Effector memory CD4-positive, alpha-beta T cell (primary cell): ENCODE data around the gene CUL7.

Experiments
- DNase-seq, 3 donors: peaks; one replicate each; pipeline ENCODE4 v3.0.0-alpha.2; 2020
- H3K27ac ChIP-seq: 2 replicates; pipeline ENCODE4 v1.7.0; 2013; ENCODE audit warnings: mild to moderate bottlenecking, low read length, moderate library complexity; ENCODE audit not compliant: insufficient read depth, poor library complexity, severe bottlenecking
- H3K27me3 ChIP-seq: replicated peaks from 2 replicates; pipeline ENCODE4 v1.7.0; 2013; ENCODE audit warnings: mild to moderate bottlenecking, low read length; ENCODE audit not compliant: insufficient read depth, control insufficient read depth, poor library complexity, severe bottlenecking
- H3K36me3 ChIP-seq: 2 replicates; pipeline ENCODE4 v1.7.0; 2013; ENCODE audit warnings: mild to moderate bottlenecking, low read length, moderate library complexity; ENCODE audit not compliant: control insufficient read depth, insufficient read depth
- H3K4me1 ChIP-seq: 2 replicates; pipeline ENCODE4 v1.7.0; 2013; ENCODE audit warnings: low read length, mild to moderate bottlenecking; ENCODE audit not compliant: control insufficient read depth, insufficient read depth, poor library complexity, severe bottlenecking
- H3K4me3 ChIP-seq: 2 replicates; pipeline ENCODE4 v1.7.0; 2013; ENCODE audit warnings: low read length, low read depth, mild to moderate bottlenecking; ENCODE audit not compliant: insufficient read depth, poor library complexity, severe bottlenecking
- H3K9me3 ChIP-seq: 2 replicates; pipeline ENCODE4 v1.7.0; 2013; ENCODE audit warnings: mild to moderate bottlenecking, low read length, moderate library complexity; ENCODE audit not compliant: control insufficient read depth
- total RNA-seq, 3 donors: gene quantifications; one replicate each; lab custom pipeline; 2026; lab: John Stamatoyannopoulos, UW

Gene CUL7
- 14.5 to 20.5 (median 16.8) reads per million in 3 donors for total RNA-seq

DNA sequence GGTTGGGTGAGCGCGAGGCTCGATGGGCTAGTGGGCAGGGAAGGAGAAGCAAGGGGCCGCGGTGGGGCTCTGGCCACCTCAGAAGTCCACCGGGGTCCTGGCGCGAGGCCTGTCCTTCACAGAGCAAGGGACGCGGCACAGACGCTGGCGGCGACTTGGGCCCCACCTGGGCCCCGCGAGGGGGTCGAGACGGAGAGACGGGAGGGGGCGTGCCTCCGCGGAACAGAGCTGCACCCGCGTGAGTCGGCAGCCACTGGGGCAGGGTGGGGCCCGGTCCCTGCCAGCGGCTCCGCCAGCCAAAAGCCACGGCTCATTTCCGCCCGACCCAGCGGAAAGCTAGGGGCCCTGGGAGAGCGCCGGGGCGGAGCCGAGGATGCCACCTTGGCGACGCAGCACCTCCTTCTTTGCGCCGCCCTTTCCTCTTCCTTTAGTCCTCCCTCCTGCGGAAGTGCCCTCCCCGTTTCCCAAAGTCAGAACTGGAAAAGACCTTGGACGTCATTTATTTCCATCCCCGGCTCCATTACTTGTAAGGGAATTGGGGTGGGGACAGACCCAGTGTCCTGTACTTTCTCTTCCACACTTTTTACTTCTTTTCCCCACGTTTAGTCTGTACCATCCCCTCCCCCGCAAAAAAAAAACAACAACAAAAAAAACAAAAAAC is at the start of gene CUL7:
Gene CUL7 (minus strand): TSS at position 307 of the 661 bp plus-strand sequence. CDS start 1,063 bp downstream, outside the sequence.
- peak within 1 kb of the TSS; percentile 79 for H3K27ac ChIP-seq
- no peaks in the 10 kb centered on the region for H3K9me3 ChIP-seq
- H3K4me1 ChIP-seq = peaks cover 23% of the 10 kb centered on the region
- H3K27me3 ChIP-seq = no peaks in the 10 kb centered on the region
- DNase-seq = peak; percentile 79 to 84 (median 82)
- peaks cover 23% of the 10 kb centered on the region for H3K36me3 ChIP-seq
- peak within 1 kb of the TSS; percentile 71 for H3K4me3 ChIP-seq

GRCh38 chr6:43101497-43101896 is 47.8 kb upstream of the CUL7 start:
- Histone ChIP-seq H3K36me3 (no peaks in the 10 kb centered on the region), H3K27ac (no peak overlapping the region), H3K27me3 (no peaks in the 10 kb centered on the region), H3K9me3 (no peaks in the 10 kb centered on the region), H3K4me3 (no peak overlapping the region), H3K4me1 (no peaks in the 10 kb centered on the region)
- DNase-seq = no peak

GRCh38 chr6:43097502-43097901 is 43.9 kb upstream of the CUL7 start:
- H3K27ac ChIP-seq = no peak overlapping the region
- H3K9me3 ChIP-seq = no peaks in the 10 kb centered on the region
- H3K27me3 ChIP-seq = no peaks in the 10 kb centered on the region
- H3K4me3 ChIP-seq = no peak overlapping the region
- H3K4me1 ChIP-seq = no peaks in the 10 kb centered on the region
- no peaks in the 10 kb centered on the region for H3K36me3 ChIP-seq
- no peak for DNase-seq

GRCh38 chr6:43097098-43097489 is 43.4 kb upstream of the CUL7 start:
- H3K36me3 ChIP-seq = no peaks in the 10 kb centered on the region
- no peaks in the 10 kb centered on the region for H3K27me3 ChIP-seq
- H3K4me3 ChIP-seq = no peak overlapping the region
- H3K9me3 ChIP-seq = no peaks in the 10 kb centered on the region
- DNase-seq = no peak
- H3K4me1 ChIP-seq = no peaks in the 10 kb centered on the region
- no peak overlapping the region for H3K27ac ChIP-seq

DNA sequence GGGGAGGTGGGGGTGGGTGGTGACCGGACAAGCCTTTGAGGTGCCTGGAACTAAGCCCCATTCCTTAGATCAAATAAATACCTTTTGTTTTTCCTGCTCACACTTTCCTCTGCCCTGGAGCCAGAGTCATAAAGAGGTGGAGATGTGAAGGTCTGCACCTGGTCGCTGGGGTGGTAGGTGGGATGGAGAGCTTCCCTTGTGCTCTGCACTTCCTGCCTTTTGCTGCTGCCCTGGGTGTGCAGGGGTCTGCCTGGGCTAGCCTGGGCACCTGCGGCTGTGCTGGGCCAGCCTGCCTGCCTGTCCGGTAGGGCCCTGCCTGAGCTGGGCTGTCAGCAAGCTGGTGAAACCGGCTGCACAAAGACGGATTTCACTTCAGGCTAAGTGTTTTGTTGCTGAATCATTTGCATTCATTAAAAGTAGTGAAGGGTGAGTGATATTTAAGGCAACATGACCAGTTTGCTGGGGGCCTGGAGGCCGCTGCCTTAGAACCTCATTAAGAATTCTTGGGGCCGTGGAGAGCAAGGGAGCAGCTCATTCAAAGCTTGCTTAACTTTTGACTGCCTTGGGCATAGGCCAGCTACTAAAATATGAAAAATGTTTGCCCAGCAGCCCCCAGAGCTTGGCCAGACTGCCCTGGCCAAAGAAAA is 42.9 kb upstream of the CUL7 start:
- Histone ChIP-seq H3K27me3 (no peaks in the 10 kb centered on the region), H3K4me1 (no peaks in the 10 kb centered on the region), H3K36me3 (no peaks in the 10 kb centered on the region), H3K27ac (no peak overlapping the region), H3K4me3 (no peak overlapping the region), H3K9me3 (no peaks in the 10 kb centered on the region)
- no peak for DNase-seq

DNA sequence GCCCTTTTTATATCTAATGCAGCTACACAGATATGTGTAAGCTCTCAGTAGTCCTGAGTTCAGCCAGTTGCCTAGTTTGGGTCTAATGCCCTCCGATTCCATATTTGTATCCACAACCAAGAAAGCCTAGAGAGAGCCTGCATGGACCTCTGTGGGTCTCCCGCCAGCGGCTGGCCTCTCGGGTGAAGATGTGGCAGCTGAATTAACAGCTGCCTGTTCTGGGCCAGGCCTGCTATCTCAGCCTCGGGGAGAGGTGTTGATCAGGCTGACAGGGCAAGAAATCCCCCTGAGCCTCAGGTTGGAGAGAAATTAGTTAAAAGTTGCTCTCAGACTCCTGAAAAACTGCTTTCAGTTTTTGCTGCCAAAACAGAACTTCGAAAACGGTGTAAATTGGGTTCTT is 42.3 kb upstream of the CUL7 start:
- H3K4me3 ChIP-seq = no peak overlapping the region

GRCh38 chr6:43093436-43094289 is 40.0 kb upstream of the CUL7 start:
- DNase-seq = no peak
- Histone ChIP-seq H3K36me3 (no peaks in the 10 kb centered on the region), H3K9me3 (no peaks in the 10 kb centered on the region), H3K4me1 (no peaks in the 10 kb centered on the region), H3K27me3 (no peaks in the 10 kb centered on the region), H3K27ac (no peak overlapping the region), H3K4me3 (no peak overlapping the region)

More for the DNA sequence above, 42.3 kb upstream of the CUL7 start:
- no peaks in the 10 kb centered on the region for H3K36me3 ChIP-seq
- H3K4me1 ChIP-seq = no peaks in the 10 kb centered on the region
- H3K27me3 ChIP-seq = no peaks in the 10 kb centered on the region
- no peaks in the 10 kb centered on the region for H3K9me3 ChIP-seq
- H3K27ac ChIP-seq = no peak overlapping the region
- no peak for DNase-seq

DNA sequence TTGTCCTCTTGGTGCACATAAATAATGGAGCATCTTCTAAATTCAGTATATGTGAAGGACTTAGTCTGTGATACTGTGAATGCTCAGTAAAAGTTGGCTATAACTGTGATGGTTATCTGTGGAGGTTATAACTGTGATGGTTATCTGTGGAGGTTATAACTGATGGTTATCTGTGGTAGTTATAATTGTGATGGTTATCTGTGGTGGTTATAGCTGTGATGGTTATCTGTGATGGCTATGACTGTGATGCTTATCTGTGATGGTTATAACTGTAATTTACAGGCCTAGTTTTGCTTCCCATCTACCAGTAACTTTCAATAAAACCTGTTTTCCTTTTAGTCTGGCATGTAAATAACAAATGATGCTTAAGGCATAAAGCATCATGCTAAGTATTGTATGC is 39.0 kb upstream of the CUL7 start:
- no peak for DNase-seq
- Histone ChIP-seq H3K27me3 (no peaks in the 10 kb centered on the region), H3K27ac (no peak overlapping the region), H3K36me3 (no peaks in the 10 kb centered on the region), H3K4me1 (no peaks in the 10 kb centered on the region), H3K4me3 (no peak overlapping the region), H3K9me3 (no peaks in the 10 kb centered on the region)

- Histone ChIP-seq H3K27me3 (no peaks in the 10 kb centered on the region), H3K9me3 (no peaks in the 10 kb centered on the region), H3K27ac (no peak overlapping the region), H3K4me1 (no peaks in the 10 kb centered on the region), H3K36me3 (no peaks in the 10 kb centered on the region), H3K4me3 (no peak overlapping the region)
- DNase-seq = no peak
Observed at GRCh38 chr6:43091436-43091991, 37.9 kb upstream of the CUL7 start.
